D721Med (cell line): ENCODE results near the gene SELENOF.

Experiments
- DNase-seq: peaks from one replicate; pipeline ENCODE4 v3.0.0; 2011; ENCODE audit warnings: low spot score; ENCODE audit not compliant: insufficient read length
- FAIRE-seq: peaks from 2 replicates; lab custom pipeline; 2011; peaks lifted over from hg19 to GRCh38; lab: Jason Lieb, UNC
- TF ChIP-seq, protein P1 (sequence below): IDR thresholded peaks from 2 replicates; pipeline ENCODE4 v1.5.1; 2012; ENCODE audit warnings: mild to moderate bottlenecking, control low read depth; ENCODE audit not compliant: insufficient read depth; ENCODE audit errors: missing control alignments

The SELENOF gene

DNA sequence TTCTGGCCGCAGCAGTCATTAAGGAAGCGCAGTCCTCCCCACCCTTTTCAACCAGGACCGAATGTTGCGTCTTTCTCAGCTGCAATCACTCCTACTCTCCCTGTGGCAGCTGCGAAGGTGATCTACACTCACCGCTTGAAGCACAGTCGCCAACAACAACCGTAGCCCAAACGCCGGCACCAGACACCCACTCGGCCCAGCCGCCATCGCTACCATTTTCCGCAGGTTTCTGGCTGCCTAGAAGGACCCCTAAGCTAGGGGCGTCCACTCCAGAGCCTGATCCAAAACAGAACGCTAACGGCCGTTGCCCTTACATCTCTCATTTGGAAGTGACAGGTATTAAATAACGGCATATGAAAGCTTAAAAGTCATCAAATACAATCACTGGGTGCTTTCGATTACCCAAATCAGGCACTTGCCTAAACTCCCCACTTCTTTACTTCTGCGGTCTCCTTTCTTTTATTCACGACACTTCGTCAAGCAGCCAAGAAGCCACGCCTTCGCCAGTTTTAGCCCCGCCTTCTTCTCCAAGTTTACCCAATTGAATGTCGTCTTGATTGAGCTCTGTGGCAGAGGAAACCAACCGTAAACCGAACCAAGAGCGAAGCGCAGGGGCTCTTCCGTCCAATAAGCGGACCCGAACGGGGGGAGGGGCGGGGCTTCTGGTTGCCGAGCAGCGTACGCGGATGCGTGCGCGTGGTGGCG is at the start of gene SELENOF:
Gene SELENOF (minus strand): TSS at position 231 of the 705 bp plus-strand sequence. CDS start 15 bp downstream, at position 216.
- TF ChIP-seq, protein P1, sequence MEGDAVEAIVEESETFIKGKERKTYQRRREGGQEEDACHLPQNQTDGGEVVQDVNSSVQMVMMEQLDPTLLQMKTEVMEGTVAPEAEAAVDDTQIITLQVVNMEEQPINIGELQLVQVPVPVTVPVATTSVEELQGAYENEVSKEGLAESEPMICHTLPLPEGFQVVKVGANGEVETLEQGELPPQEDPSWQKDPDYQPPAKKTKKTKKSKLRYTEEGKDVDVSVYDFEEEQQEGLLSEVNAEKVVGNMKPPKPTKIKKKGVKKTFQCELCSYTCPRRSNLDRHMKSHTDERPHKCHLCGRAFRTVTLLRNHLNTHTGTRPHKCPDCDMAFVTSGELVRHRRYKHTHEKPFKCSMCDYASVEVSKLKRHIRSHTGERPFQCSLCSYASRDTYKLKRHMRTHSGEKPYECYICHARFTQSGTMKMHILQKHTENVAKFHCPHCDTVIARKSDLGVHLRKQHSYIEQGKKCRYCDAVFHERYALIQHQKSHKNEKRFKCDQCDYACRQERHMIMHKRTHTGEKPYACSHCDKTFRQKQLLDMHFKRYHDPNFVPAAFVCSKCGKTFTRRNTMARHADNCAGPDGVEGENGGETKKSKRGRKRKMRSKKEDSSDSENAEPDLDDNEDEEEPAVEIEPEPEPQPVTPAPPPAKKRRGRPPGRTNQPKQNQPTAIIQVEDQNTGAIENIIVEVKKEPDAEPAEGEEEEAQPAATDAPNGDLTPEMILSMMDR = no peak
- FAIRE-seq (no peak), DNase-seq (peak; percentile 34)

DNA sequence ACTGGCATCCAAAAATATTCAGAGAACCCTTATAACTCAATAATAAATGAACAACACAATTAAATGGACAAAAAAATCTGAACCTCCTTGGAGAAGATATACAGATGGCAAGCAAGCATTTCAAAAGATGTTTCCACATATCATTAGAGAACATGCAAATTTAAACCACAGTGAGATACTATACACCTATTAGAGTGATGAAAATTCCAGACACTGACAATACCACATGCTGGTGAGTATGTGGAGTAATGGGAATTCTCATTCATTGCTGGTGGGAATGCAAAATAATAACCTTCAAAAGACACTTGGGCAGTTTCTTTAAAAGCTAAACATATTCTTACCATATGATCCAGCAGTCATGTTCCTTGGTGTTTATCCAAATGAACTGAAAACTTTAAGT is 46.6 kb upstream of the SELENOF start:
- no peak for DNase-seq
- TF ChIP-seq, protein P1 = no peak
- FAIRE-seq = no peak

DNA sequence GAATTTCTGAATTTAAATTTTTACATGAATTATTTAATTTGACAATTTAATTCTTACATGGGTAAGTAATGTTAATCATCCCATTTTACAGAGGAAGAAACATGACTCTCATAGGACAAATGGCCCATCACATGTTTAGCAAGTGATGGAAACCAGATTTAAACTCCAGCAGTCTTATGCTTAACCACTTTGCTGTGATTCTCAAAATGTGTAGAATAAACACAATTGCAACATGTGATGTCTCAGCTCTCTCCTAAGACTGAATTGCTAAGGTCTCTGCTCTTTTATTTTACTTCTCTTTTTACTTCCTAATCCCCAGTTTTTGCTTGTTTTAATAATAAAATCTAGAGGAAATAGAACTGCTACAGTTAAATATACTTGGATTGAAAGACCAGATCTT is 43.3 kb upstream of the SELENOF start:
- FAIRE-seq = no peak
- TF ChIP-seq, protein P1 = no peak
- DNase-seq = no peak

DNA sequence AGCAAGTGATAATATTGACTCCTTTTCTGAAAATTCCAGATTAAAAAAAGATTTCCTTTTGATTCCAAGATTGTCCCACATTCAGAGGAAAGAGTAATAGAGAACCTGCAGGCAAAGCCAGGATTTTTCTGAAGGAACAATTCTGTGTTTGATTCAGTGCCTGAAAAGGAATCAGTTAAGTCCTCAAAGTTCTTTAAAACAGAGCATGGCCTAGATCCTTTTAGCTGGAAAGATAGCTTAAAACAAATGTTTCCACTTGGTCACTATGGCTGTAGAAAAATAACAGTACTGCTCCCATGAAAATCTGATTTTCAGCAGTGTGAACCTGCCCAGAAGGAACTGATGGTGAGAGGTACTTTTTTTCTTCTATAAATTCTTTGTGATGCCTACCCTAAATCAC is 42.3 kb upstream of the SELENOF start:
- DNase-seq (no peak), FAIRE-seq (no peak)
- TF ChIP-seq, protein P1 = no peak

DNA sequence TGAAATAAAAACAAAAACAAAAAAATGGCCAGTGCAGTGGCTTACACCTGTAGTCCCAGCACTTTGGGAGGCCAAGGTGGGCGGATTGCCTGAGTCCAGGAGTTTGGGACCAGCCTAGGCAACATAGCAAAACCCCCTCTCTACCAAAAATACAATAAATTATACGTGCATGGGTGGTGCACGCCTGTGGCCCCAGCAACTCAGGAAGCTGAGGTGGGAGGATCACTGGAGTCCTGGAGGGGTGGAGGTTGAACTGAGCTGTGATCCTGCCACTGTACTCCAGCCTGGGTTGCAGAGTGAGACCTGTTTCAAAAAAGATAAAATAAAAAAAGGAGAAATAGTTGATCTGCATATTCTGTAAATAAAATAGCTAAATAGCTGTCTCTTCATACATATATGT is 41.8 kb upstream of the SELENOF start:
- FAIRE-seq (no peak), DNase-seq (no peak)

DNA sequence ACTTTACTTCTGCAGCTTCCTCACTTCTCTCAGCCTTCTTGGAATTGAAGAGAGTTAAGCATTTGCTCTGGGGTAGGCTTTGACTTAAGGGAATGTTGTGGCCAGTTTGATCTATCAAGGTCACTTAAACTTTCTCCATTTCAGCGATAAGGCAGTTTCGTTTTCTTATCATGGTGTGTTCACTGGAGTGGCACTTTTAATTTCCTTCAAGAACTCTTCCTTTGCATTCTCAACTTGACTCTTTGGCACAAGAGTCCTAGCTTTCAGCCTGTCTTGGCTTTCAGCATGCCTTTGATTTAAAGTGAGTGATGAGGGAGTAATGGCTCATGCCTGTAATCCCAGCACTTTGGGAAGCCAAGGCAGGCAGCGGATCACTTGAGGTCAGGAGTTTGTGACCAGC is 39.2 kb upstream of the SELENOF start:
- no peak for DNase-seq
- TF ChIP-seq, protein P1 = no peak
- FAIRE-seq = no peak

More for the DNA sequence above, 41.8 kb upstream of the SELENOF start:
- TF ChIP-seq, protein P1 = no peak

DNA sequence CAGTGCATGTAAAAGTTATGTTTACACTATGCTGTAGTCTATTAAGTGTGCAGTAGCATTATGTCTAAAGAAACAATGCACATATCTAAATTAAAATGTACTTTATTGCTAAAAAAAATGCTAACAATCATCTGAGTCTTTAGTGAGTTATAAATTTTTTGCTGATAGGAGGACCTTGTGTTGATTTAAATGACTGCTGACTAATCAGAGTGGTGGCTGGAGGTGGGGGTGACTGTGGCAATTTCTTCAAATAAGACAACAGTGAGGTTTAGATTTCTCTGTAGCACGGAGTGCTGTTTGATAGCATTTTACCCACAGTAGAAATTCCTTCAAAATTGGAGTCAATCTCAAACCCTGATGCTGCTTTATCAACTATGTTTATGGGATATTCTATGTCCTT is 37.5 kb upstream of the SELENOF start:
- FAIRE-seq (no peak), DNase-seq (no peak)
- TF ChIP-seq, protein P1 = no peak
